Measurements from ENCODE around the gene PITX1. TPM values are rescaled to one million over a fixed set of nuclear protein-coding genes. Genes with fewer than 3 reads are reported as not detected.
"Not testable (repeated sequence)": the region's sequence is repeated elsewhere in the genome, so short reads cannot be mapped to it uniquely, and the experiment has no call there.

PITX1 gene
- total and polyA plus RNA-seq, 4 donors, result 0.02 TPM; not detected in 3

- no peak for TF ChIP-seq MAX (IDR thresholded peaks at IDR 0.05)
Measured at GRCh38 chr5:135004376-135004775, 29.7 kb downstream of the PITX1 start (continued).

DNA sequence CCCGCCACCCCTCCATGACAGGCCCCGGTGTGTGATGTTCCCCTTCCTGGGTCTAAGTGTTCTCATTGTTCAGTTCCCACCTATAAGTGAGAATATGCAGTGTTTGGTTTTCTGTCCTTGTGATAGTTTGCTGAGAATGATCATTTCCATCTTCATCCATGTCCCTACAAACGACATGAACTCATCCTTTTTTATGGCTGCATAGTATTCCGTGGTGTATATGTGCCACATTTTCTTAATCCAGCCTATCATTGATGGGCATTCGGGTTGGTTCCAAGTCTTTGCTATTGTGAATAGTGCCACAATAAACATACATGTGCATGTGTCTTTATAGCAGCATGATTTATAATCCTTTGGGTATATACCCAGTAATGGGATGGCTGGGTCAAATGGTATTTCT is 36.0 kb downstream of the PITX1 start:
- H3K4me1 ChIP-seq (ENCODE audit: control insufficient read depth in 4 of 4, insufficient read depth in 4 of 4, low read length in 3 of 4); H3K27ac ChIP-seq (ENCODE audit: low read depth in 1 of 2, low read length in 2 of 2); H3K9ac ChIP-seq (ENCODE audit: low read depth in 1 of 2, low read length in 2 of 2); H3K9me3 ChIP-seq (ENCODE audit: control insufficient read depth in 4 of 4, low read length in 3 of 4); H3K27me3 ChIP-seq (ENCODE audit: control insufficient read depth in 4 of 4, insufficient read depth in 4 of 4, low read length in 3 of 4); H3K4me3 ChIP-seq (ENCODE audit: low read depth in 1 of 3, low read length in 3 of 3); DNase-seq (ENCODE audit: low spot score); H3K36me3 ChIP-seq (ENCODE audit: control insufficient read depth in 4 of 4, insufficient read depth in 3 of 4, low read depth in 1 of 4, low read length in 3 of 4): not testable (repeated sequence)
- 94% methylated on average over 5 of the region's 5 CpGs for WGBS

- H3K4me3 ChIP-seq (ENCODE audit: low read depth in 1 of 3, low read length in 3 of 3), result no peak overlapping the region
- H3K27me3 ChIP-seq (ENCODE audit: control insufficient read depth in 4 of 4, insufficient read depth in 4 of 4, low read length in 3 of 4), result no peaks in the 10 kb centered on the region
- TF ChIP-seq, protein P1, sequence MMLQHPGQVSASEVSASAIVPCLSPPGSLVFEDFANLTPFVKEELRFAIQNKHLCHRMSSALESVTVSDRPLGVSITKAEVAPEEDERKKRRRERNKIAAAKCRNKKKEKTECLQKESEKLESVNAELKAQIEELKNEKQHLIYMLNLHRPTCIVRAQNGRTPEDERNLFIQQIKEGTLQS (IDR thresholded peaks at IDR 0.05), result no peak
- no peak for TF ChIP-seq TAF1 (conservative IDR thresholded peaks at IDR 0.05)
- no peak for TF ChIP-seq HNF4G (IDR thresholded peaks at IDR 0.05)
- no peak for TF ChIP-seq FOXA1 (IDR thresholded peaks at IDR 0.05)
- no peak for TF ChIP-seq FOXA2 (IDR thresholded peaks at IDR 0.05)
- no peak for TF ChIP-seq NR2F2 (IDR thresholded peaks at IDR 0.05)
- TF ChIP-seq SP1 (IDR thresholded peaks at IDR 0.05), result no peak
- no peak for TF ChIP-seq RAD21 (IDR thresholded peaks at IDR 0.05)
- TF ChIP-seq, protein P2, sequence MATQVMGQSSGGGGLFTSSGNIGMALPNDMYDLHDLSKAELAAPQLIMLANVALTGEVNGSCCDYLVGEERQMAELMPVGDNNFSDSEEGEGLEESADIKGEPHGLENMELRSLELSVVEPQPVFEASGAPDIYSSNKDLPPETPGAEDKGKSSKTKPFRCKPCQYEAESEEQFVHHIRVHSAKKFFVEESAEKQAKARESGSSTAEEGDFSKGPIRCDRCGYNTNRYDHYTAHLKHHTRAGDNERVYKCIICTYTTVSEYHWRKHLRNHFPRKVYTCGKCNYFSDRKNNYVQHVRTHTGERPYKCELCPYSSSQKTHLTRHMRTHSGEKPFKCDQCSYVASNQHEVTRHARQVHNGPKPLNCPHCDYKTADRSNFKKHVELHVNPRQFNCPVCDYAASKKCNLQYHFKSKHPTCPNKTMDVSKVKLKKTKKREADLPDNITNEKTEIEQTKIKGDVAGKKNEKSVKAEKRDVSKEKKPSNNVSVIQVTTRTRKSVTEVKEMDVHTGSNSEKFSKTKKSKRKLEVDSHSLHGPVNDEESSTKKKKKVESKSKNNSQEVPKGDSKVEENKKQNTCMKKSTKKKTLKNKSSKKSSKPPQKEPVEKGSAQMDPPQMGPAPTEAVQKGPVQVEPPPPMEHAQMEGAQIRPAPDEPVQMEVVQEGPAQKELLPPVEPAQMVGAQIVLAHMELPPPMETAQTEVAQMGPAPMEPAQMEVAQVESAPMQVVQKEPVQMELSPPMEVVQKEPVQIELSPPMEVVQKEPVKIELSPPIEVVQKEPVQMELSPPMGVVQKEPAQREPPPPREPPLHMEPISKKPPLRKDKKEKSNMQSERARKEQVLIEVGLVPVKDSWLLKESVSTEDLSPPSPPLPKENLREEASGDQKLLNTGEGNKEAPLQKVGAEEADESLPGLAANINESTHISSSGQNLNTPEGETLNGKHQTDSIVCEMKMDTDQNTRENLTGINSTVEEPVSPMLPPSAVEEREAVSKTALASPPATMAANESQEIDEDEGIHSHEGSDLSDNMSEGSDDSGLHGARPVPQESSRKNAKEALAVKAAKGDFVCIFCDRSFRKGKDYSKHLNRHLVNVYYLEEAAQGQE (IDR thresholded peaks at IDR 0.05), result no peak
- no peak for TF ChIP-seq RXRA (IDR thresholded peaks at IDR 0.05)
- TF ChIP-seq JUND (IDR thresholded peaks at IDR 0.05), result no peak
- TF ChIP-seq HNF4A (conservative IDR thresholded peaks at IDR 0.05), result no peak
- no peak overlapping the region for H3K9ac ChIP-seq (ENCODE audit: low read depth in 1 of 2, low read length in 2 of 2)
- DNase-seq (ENCODE audit: low spot score), result no peak
- WGBS, result 89% methylated on average over 11 of the region's 11 CpGs
- H3K9me3 ChIP-seq (ENCODE audit: control insufficient read depth in 4 of 4, low read length in 3 of 4), result no peaks in the 10 kb centered on the region
- no peak overlapping the region for H3K27ac ChIP-seq (ENCODE audit: low read depth in 1 of 2, low read length in 2 of 2)
- no peaks in the 10 kb centered on the region for H3K36me3 ChIP-seq (ENCODE audit: control insufficient read depth in 4 of 4, insufficient read depth in 3 of 4, low read depth in 1 of 4, low read length in 3 of 4)
- no peaks in the 10 kb centered on the region for H3K4me1 ChIP-seq (ENCODE audit: control insufficient read depth in 4 of 4, insufficient read depth in 4 of 4, low read length in 3 of 4)
Measured at GRCh38 chr5:134997015-134997414, 37.0 kb downstream of the PITX1 start.

DNA sequence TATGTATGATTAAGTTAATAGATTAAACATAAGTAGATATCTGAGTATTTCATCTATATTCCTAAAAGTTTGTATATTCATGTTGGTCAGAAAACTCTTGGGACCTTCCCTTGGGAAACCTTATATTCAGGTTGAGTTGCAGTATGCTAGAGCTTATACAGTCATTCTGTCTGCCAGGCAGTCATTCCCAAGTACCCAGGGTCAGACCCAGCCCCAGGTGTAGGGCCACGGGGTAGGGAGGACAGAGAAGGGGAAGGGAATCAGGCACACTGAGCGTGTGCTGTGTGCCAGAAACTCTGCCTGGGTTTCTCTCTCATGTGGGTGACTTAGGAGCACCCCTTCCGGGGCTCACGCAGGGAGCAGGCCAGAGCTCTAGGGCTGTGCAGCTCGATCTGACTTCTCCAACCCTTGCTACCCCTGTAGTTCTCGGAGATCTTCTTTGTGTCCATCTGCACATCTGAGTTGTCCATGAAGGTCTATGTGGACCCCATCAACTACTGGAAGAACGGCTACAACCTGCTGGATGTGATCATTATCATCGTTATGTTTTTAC is 38.1 kb downstream of the PITX1 start:
- no peaks in the 10 kb centered on the region for H3K9me3 ChIP-seq (ENCODE audit: control insufficient read depth in 4 of 4, low read length in 3 of 4)
- H3K36me3 ChIP-seq (ENCODE audit: control insufficient read depth in 4 of 4, insufficient read depth in 3 of 4, low read depth in 1 of 4, low read length in 3 of 4), result no peaks in the 10 kb centered on the region
- H3K27ac ChIP-seq (ENCODE audit: low read depth in 1 of 2, low read length in 2 of 2), result no peak overlapping the region
- no peak for TF ChIP-seq FOXA2 (IDR thresholded peaks at IDR 0.05)
- TF ChIP-seq EGR1 (IDR thresholded peaks at IDR 0.05; ENCODE audit: low read depth in 2 of 2), result no peak
- no peak for TF ChIP-seq RAD21 (IDR thresholded peaks at IDR 0.05)
- no peak for TF ChIP-seq NR2F2 (IDR thresholded peaks at IDR 0.05)
- TF ChIP-seq HNF4G (IDR thresholded peaks at IDR 0.05), result no peak
- TF ChIP-seq FOXA1 (IDR thresholded peaks at IDR 0.05), result no peak
- no peak for TF ChIP-seq GABPA (IDR thresholded peaks at IDR 0.05 in 1 of 2, conservative IDR thresholded peaks at IDR 0.05 in 1 of 2)
- no peak for TF ChIP-seq SP1 (IDR thresholded peaks at IDR 0.05)
- no peak for TF ChIP-seq RXRA (IDR thresholded peaks at IDR 0.05)
- no peak for TF ChIP-seq HNF4A (conservative IDR thresholded peaks at IDR 0.05)
- TF ChIP-seq, protein P2 (IDR thresholded peaks at IDR 0.05), result no peak
- DNase-seq (ENCODE audit: low spot score), result no peak
- WGBS, result 94% methylated on average over 8 of the region's 8 CpGs
- H3K27me3 ChIP-seq (ENCODE audit: control insufficient read depth in 4 of 4, insufficient read depth in 4 of 4, low read length in 3 of 4), result no peaks in the 10 kb centered on the region
- H3K4me1 ChIP-seq (ENCODE audit: control insufficient read depth in 4 of 4, insufficient read depth in 4 of 4, low read length in 3 of 4), result no peaks in the 10 kb centered on the region
- H3K4me3 ChIP-seq (ENCODE audit: low read depth in 1 of 3, low read length in 3 of 3), result no peak overlapping the region
- no peak overlapping the region for H3K9ac ChIP-seq (ENCODE audit: low read depth in 1 of 2, low read length in 2 of 2)

All from liver (tissue), 9 donors.